ENCODE results near the gene TRAF1. TPM values are rescaled to one million over a fixed set of nuclear protein-coding genes. Genes with fewer than 3 reads are reported as not detected.

The TRAF1 gene
- total RNA-seq, 4 donors from 2014 or later: 2.2 to 7.2 (median 4.3) TPM

DNA sequence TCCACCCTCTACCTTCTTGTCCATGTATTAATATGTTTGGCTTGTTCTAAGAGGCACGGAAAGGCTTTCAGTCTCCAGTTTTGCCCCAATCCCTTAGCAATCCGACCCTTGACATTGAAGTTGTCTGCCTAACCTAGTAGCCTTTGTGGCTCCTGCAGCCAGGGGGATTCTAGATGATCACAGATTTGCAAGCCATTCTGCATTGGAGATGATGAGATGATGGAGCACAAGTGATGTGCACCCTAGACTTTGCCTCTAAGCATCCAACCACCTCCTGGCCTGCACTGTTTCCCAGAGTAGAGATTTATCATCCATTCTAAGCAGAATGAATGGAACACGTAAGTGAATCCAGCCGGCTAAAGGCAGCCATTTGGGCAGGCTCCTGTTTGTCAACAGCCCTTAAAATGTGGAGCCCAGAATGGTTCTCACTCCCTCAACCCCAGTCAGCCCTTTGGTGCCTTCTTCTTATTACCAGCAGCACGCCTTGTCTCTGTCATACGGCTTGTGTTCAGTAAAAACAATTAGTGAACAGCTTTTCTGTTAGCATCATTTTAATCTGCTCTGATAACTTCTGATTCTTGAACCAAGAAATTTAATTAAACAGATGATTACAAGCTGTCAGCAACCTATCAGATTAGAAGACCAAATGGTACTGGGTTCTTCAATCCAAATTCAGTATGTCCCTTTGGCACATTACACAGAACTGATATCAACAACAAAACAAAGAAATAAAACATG, 5.7 kb upstream of the TRAF1 start:
- 73% methylated on average over 6 of the region's 6 CpGs; no CpG with 5 or more reads in 1 of the 2 donors for WGBS, 2 donors (ENCODE audit: low coverage in 1 of 2)
- TF ChIP-seq, protein P1, sequence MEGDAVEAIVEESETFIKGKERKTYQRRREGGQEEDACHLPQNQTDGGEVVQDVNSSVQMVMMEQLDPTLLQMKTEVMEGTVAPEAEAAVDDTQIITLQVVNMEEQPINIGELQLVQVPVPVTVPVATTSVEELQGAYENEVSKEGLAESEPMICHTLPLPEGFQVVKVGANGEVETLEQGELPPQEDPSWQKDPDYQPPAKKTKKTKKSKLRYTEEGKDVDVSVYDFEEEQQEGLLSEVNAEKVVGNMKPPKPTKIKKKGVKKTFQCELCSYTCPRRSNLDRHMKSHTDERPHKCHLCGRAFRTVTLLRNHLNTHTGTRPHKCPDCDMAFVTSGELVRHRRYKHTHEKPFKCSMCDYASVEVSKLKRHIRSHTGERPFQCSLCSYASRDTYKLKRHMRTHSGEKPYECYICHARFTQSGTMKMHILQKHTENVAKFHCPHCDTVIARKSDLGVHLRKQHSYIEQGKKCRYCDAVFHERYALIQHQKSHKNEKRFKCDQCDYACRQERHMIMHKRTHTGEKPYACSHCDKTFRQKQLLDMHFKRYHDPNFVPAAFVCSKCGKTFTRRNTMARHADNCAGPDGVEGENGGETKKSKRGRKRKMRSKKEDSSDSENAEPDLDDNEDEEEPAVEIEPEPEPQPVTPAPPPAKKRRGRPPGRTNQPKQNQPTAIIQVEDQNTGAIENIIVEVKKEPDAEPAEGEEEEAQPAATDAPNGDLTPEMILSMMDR (IDR thresholded peaks at IDR 0.05): no peak
- TF ChIP-seq EP300 (IDR thresholded peaks at IDR 0.05; ENCODE audit: low read depth) (no peak), POLR2A (IDR thresholded peaks at IDR 0.05) (no peak), POLR2AphosphoS5 (IDR thresholded peaks at IDR 0.05) (no peak)
- DNase-seq: no peak
- in situ Hi-C loops (cut with MboI; ENCODE audit: low pct_ligation_motif_present in 1 of 4, low pct_unique_long_range_greater_than_20kb in 1 of 4, low sequenced_read_pairs in 3 of 4): loop anchor here in 3 of 4 donors (25.0 kb wide), 1 partner anchor 170 kb away; no protein-coding TSS in a partner anchor
- Histone ChIP-seq H3K27me3 (no peaks in the 10 kb centered on the region), H3K4me1 (peaks cover 28 to 67% (median 41%) of the 10 kb centered on the region in 4 donors), H3K4me3 (no peak overlapping the region), H3K36me3 (no peaks in the 10 kb centered on the region), H3K9me3 (no peaks in the 10 kb centered on the region), H3K27ac (peak overlapping the region; percentile 71 to 92 (median 76))
- intact Hi-C loops (cut with DNase I; ENCODE audit: low total_unique reads): no loop called here

DNA sequence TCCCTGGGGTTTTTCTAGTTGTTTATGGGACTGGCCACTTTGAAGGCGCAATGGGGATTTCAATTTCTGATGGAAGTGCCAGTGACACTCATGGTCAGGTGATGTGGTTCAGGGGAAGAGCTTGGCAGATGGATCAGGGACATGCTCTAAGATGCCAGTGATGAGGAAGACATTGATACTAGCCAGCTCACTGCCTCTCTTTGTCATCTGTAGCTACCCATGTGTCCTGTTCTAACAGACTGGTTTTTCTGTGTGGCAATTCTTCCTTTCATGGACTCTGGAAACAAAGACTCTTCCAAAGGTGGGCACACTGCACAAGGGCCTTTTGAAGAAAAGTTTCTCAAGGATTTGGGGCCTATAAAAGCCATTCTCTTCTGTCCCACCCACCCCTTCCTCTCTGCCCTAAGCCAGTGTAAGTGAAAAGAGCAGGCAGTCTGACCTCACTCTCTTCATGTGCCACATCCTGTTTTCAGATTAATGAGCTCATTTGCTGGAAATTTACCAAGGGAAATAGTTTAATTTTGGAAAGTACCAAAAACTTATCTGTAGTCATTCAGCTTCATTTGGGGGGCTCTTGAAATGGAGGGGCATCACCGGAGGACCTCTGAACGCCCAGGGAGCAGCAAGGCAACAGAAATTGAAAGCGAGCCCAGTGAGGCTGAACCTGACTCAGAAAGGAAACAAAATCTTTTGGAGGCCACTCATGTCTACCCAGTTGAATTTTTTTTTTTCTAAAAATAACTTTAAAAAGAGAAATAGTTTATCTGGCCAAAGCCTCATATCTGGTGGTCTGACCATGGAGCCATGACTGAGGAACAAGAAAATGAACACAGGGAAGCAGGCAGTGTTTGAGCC, 4.9 kb upstream of the TRAF1 start:
- no peaks in the 10 kb centered on the region for H3K27me3 ChIP-seq
- TF ChIP-seq, protein P1 (IDR thresholded peaks at IDR 0.05): no peak
- TF ChIP-seq POLR2AphosphoS5 (IDR thresholded peaks at IDR 0.05): peak in 2 of 3 donors; percentile 25 to 36
- peak; percentile 32 for TF ChIP-seq POLR2A (IDR thresholded peaks at IDR 0.05)
- TF ChIP-seq EP300 (IDR thresholded peaks at IDR 0.05; ENCODE audit: low read depth): no peak
- 58% methylated on average over 4 of the region's 4 CpGs; no CpG with 5 or more reads in 1 of the 2 donors for WGBS, 2 donors (ENCODE audit: low coverage in 1 of 2)
- in situ Hi-C loops (cut with MboI; ENCODE audit: low pct_ligation_motif_present in 1 of 4, low pct_unique_long_range_greater_than_20kb in 1 of 4, low sequenced_read_pairs in 3 of 4) (loop anchor here in 3 of 4 donors (25.0 kb wide), 1 partner anchor 169 kb away; no protein-coding TSS in a partner anchor), intact Hi-C loops (cut with DNase I; ENCODE audit: low total_unique reads) (no loop called here)
- no peaks in the 10 kb centered on the region for H3K36me3 ChIP-seq
- H3K4me1 ChIP-seq: peaks cover 28 to 59% (median 41%) of the 10 kb centered on the region in 4 donors
- no peaks in the 10 kb centered on the region for H3K9me3 ChIP-seq
- no peak for DNase-seq
- H3K27ac ChIP-seq: peak overlapping the region; percentile 71 to 92 (median 76)
- no peak overlapping the region for H3K4me3 ChIP-seq

DNA sequence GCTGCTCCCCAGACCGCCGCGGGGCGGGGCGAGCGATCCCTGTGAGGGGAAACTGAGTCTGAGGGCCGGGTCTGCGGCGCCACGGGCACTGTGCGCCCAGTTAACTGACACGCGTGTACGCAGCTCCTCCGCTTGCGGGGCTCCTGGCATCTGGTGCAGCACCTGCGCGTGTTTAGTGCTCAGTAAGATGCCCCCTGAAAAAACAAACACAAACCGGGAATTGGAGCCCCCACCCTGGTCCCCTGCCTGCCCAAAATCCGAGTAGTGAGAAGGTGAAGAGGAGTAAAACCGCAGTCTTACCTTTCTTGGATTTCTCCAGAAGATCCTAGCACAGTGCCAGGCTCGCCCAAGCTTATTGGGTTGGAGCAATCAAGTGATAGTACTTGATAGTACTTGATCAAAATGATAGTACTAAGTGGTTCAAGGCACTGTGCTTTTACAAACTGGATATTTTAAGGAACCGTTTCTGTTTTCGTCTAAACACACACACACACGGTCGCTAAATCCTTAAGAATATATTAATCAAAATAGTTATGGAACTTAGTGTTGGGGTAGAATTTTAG, 2.7 kb upstream of the TRAF1 start:
- in situ Hi-C loops (cut with MboI; ENCODE audit: low pct_ligation_motif_present in 1 of 4, low pct_unique_long_range_greater_than_20kb in 1 of 4, low sequenced_read_pairs in 3 of 4) (loop anchor here in 3 of 4 donors (25.0 kb wide), 1 partner anchor 167 kb away; no protein-coding TSS in a partner anchor), intact Hi-C loops (cut with DNase I; ENCODE audit: low total_unique reads) (no loop called here)
- no peak for DNase-seq
- H3K9me3 ChIP-seq: no peaks in the 10 kb centered on the region
- TF ChIP-seq POLR2A (IDR thresholded peaks at IDR 0.05): no peak
- TF ChIP-seq POLR2AphosphoS5 (IDR thresholded peaks at IDR 0.05): no peak
- TF ChIP-seq, protein P1 (IDR thresholded peaks at IDR 0.05): peak in 2 of 5 experiments; percentile 7 to 45
- no peak for TF ChIP-seq EP300 (IDR thresholded peaks at IDR 0.05; ENCODE audit: low read depth)
- no peaks in the 10 kb centered on the region for H3K27me3 ChIP-seq
- H3K27ac ChIP-seq: peak overlapping the region; percentile 87 to 96 (median 92)
- WGBS, 2 donors (ENCODE audit: low coverage in 1 of 2): 24 to 67% methylated on average over 7 to 19 of the region's 26 CpGs
- H3K4me3 ChIP-seq: peak overlapping the region; percentile 39 to 95 (median 89)
- no peaks in the 10 kb centered on the region for H3K36me3 ChIP-seq
- peaks cover 9 to 38% (median 20%) of the 10 kb centered on the region in 4 donors for H3K4me1 ChIP-seq
